Tibial artery (tissue), 4 donors: ENCODE measurements around the gene GCC2.

ENCODE experiments used
- DNase-seq, 2 donors: peaks; one replicate each; pipeline ENCODE4 v3.0.0-alpha.2; 2019
- H3K27ac ChIP-seq, 2 donors: fragments of 200-600 bp; sonication (generic) in 1 of 2; 1 replicate in 1 of 2; 2 replicates in 1 of 2; pipeline ENCODE4 v1.5.1; 2018 to 2019; ENCODE audit warnings: mild to moderate bottlenecking in 1 of 2
- H3K27me3 ChIP-seq, 2 donors: fragments of 200-600 bp; sonication (generic) in 1 of 2; one replicate each; pipeline versions ENCODE4 v1.5.1 to v1.6.0; 2016 to 2019
- H3K36me3 ChIP-seq, 3 donors: fragments of 200-600 bp; sonication (generic) in 2 of 3; one replicate each; pipeline ENCODE4 v1.5.1; 2016 to 2019; ENCODE audit warnings: mild to moderate bottlenecking in 2 of 3
- H3K4me1 ChIP-seq, 4 donors: fragments of 200-600 bp; sonication (generic) in 2 of 4; 1 replicate in 3 of 4; 2 replicates in 1 of 4; pipeline ENCODE4 v1.5.1; 2016 to 2019
- H3K4me3 ChIP-seq, 2 donors: fragments of 200-600 bp; sonication (generic) in 1 of 2; 1 replicate in 1 of 2; 2 replicates in 1 of 2; pipeline ENCODE4 v1.5.1; 2018 to 2019; ENCODE audit warnings: mild to moderate bottlenecking in 2 of 2
- H3K9me3 ChIP-seq, 3 donors: fragments of 200-600 bp; sonication (generic) in 1 of 3; one replicate each; pipeline ENCODE4 v1.5.1; 2016 to 2019
- intact Hi-C: fragments of 100-400 bp; cut with DNase I; formaldehyde crosslinking; loops from one replicate; pipeline ENCODE4 v1.15.0; 2023; ENCODE audit warnings: low total_unique reads
- TF ChIP-seq, protein P1 (sequence below), 2 experiments: fragments of 200-600 bp in 1 of 2; fragments of 450-650 bp in 1 of 2; IDR thresholded peaks; one replicate each; pipeline ENCODE4 v1.5.1; 2017 to 2019; ENCODE audit warnings: antibody characterized with exemption in 2 of 2, mild to moderate bottlenecking in 1 of 2, moderate library complexity in 1 of 2

GCC2 gene

DNA sequence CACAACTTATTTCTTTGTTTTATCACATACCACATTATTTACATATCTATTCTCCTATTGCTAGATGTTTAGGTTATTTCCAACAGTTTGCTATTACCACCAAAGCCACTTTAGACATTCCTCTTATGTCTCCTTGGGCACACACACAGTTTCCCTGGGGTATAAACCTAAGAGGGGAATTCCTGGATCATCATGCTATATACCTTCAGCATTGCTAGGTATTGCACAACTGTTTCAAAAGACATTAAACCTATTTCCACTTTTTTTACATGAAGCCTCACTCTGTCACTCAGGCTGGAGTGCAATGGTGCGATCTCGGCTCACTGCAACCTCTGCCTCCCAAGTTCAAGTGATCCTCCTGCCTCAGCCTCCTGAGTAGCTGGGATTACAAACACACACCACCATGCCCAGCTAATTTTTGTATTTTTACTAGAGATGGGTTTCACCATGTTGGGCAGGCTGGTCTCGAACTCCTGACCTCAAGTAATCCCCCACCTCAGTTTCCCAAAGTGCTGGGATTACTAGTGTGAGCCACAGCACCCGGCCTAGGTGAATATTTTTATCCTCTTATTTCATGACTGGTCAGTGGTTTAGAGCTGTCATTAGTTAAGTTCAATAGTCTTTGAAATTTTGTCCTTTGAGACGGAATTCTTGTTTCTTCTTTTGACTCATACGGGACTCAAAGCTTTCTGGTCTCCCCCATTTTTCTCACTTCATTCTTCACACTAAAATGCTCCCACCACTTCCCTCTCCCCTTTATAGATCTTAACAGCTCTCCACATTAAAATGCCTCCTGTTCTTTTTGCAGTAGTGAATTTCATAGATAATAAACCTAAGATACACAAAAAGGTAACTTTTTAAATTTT, 40.9 kb upstream of the GCC2 start:
- Histone ChIP-seq H3K4me1 (no peaks in the 10 kb centered on the region), H3K27me3 (no peaks in the 10 kb centered on the region), H3K4me3 (no peak overlapping the region), H3K9me3 (peaks cover 0 to 14% (median 0%) of the 10 kb centered on the region in 3 donors), H3K27ac (no peak overlapping the region), H3K36me3 (no peaks in the 10 kb centered on the region)
- TF ChIP-seq, protein P1, sequence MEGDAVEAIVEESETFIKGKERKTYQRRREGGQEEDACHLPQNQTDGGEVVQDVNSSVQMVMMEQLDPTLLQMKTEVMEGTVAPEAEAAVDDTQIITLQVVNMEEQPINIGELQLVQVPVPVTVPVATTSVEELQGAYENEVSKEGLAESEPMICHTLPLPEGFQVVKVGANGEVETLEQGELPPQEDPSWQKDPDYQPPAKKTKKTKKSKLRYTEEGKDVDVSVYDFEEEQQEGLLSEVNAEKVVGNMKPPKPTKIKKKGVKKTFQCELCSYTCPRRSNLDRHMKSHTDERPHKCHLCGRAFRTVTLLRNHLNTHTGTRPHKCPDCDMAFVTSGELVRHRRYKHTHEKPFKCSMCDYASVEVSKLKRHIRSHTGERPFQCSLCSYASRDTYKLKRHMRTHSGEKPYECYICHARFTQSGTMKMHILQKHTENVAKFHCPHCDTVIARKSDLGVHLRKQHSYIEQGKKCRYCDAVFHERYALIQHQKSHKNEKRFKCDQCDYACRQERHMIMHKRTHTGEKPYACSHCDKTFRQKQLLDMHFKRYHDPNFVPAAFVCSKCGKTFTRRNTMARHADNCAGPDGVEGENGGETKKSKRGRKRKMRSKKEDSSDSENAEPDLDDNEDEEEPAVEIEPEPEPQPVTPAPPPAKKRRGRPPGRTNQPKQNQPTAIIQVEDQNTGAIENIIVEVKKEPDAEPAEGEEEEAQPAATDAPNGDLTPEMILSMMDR (IDR thresholded peaks at IDR 0.05) = no peak
- intact Hi-C loops = no loop called here
- DNase-seq = no peak

DNA sequence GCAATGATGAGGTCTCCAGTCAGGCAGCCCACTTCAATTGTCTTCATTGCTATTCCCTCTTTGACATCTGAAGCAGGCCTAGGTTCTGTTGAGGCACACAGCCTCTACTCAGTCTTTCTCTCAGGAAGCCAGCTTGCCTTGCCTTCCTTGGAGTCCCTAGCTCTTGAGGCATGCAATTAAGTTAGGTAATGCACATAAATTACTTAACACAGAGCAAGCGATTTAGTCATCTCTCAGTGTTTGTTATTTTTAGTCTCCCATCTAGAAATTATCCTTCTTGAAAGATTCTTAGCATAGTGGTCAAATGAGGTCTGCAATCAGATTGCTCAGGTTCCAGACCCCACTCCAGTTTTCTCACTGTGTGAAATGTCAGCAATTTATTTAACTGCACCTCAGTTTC, 39.2 kb upstream of the GCC2 start:
- H3K27ac ChIP-seq = no peak overlapping the region
- H3K4me3 ChIP-seq = no peak overlapping the region
- H3K27me3 ChIP-seq = no peaks in the 10 kb centered on the region
- TF ChIP-seq, protein P1 (IDR thresholded peaks at IDR 0.05) = no peak
- no peaks in the 10 kb centered on the region for H3K36me3 ChIP-seq
- intact Hi-C loops = no loop called here
- H3K4me1 ChIP-seq = no peaks in the 10 kb centered on the region
- H3K9me3 ChIP-seq = peaks cover 0 to 10% (median 0%) of the 10 kb centered on the region in 3 donors
- no peak for DNase-seq

DNA sequence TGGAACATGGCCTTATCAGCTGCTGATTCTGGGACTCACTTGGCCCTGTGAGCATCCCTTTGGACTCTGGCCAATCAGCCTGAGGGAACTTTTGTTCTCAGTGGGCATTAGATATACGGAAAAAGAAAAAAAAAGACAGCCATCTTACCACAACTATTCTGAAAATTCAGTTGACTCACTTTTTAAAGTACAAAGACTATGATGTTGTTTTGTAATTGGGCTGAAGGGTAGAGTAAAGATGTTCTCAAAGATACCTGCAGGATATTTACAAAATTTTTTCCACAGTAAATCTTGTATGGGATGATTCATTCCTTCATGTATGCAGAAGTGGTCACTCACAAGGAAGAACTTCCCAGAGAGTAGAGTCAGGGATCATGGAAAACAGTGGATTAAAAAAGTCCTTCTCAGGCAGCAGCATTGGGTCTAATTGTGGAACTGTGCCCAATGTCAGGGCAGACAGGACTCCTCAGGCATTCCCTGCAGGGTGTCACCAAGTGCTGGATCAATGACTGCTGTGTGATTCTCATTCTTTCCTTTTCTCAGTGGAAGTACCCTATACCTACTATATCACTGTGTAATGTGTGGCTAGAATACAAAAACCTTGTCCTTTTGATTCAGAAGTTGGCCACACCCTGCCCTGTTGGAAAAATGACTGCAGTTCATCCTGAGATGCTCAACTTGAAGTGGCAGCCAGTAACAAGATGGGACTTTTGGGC, 35.9 kb upstream of the GCC2 start:
- no peaks in the 10 kb centered on the region for H3K4me1 ChIP-seq
- TF ChIP-seq, protein P1 (IDR thresholded peaks at IDR 0.05) = no peak
- H3K27ac ChIP-seq = no peak overlapping the region
- DNase-seq = no peak
- no peak overlapping the region for H3K4me3 ChIP-seq
- H3K27me3 ChIP-seq = no peaks in the 10 kb centered on the region
- H3K36me3 ChIP-seq = no peaks in the 10 kb centered on the region
- no peaks in the 10 kb centered on the region for H3K9me3 ChIP-seq
- intact Hi-C loops = no loop called here

DNA sequence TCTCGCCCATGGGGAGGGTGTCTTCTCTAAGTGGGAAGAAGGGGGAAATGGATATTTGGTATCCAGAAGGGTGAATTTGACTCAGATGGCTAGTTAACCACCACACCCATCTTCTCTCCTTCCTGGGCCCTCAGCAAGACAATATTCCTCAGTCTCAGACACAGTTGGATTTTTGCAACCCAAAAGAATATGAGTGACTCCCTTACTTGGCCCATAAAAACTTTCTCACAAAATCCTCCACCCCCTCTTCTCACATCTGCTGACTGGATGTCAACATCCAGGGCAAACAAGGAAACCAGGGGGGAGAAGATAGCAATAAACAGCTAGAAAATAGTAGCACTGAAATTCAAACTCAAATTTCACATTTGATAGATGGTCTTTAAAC, 35.3 kb upstream of the GCC2 start:
- no peaks in the 10 kb centered on the region for H3K36me3 ChIP-seq
- intact Hi-C loops = no loop called here
- no peaks in the 10 kb centered on the region for H3K9me3 ChIP-seq
- no peak for DNase-seq
- no peaks in the 10 kb centered on the region for H3K4me1 ChIP-seq
- TF ChIP-seq, protein P1 (IDR thresholded peaks at IDR 0.05) = no peak
- no peaks in the 10 kb centered on the region for H3K27me3 ChIP-seq
- no peak overlapping the region for H3K4me3 ChIP-seq
- no peak overlapping the region for H3K27ac ChIP-seq

DNA sequence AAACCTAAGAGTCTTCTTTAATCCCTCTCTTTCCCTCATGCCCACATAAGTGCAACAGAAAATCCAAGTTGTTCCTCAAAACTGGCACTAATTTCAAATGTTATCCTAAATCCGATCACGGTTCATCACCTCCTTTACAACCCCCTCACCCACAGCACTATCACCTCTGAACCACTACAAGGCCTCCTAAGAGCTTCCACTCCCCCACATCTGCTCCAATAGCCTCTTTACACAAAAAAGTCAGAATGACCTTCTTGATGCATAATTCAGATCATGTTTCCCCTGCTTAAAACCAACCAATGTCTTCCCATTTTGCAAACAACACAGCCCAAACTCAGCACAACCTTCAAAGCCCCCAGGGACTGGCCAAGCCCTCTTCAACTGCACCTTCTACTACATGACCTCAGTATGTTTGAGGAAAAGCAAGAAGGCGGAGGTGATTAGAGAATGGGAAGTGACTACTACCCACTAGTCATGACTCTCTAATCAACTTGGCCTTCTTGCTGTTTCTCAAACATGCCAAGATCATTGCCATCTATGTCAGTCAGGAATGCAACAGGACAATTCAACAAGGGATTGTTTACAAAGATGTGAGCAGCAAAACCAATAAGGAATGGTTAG, 34.6 kb upstream of the GCC2 start:
- Histone ChIP-seq H3K4me1 (no peaks in the 10 kb centered on the region), H3K27me3 (no peaks in the 10 kb centered on the region), H3K4me3 (no peak overlapping the region), H3K27ac (no peak overlapping the region), H3K9me3 (no peaks in the 10 kb centered on the region), H3K36me3 (no peaks in the 10 kb centered on the region)
- TF ChIP-seq, protein P1 (IDR thresholded peaks at IDR 0.05) = no peak
- DNase-seq = no peak
- intact Hi-C loops = no loop called here
